ENCODE results near the gene SLC38A2.

SLC38A2 gene

GRCh38 chr12:46390881-46391280 is 18.3 kb upstream of the SLC38A2 start:
- no peak for DNase-seq

GRCh38 chr12:46390304-46390703 is 17.7 kb upstream of the SLC38A2 start:
- no peak for DNase-seq

GRCh38 chr12:46389031-46389616 is 16.6 kb upstream of the SLC38A2 start:
- no peak for DNase-seq

- no peak for DNase-seq
These were observed 16.0 kb upstream of the SLC38A2 start for GRCh38 chr12:46388427-46389021.

- DNase-seq: no peak
These were observed 15.1 kb upstream of the SLC38A2 start for GRCh38 chr12:46387670-46388069.

GRCh38 chr12:46386877-46387629 is 14.5 kb upstream of the SLC38A2 start:
- DNase-seq: no peak

GRCh38 chr12:46386360-46386867 is 13.8 kb upstream of the SLC38A2 start:
- no peak for DNase-seq

- DNase-seq: no peak
These were observed 12.9 kb upstream of the SLC38A2 start for GRCh38 chr12:46385438-46385837.

GRCh38 chr12:46384451-46385309 is 12.1 kb upstream of the SLC38A2 start:
- no peak for DNase-seq

- no peak for DNase-seq
These were observed 11.3 kb upstream of the SLC38A2 start for GRCh38 chr12:46383654-46384450.

GRCh38 chr12:46382964-46383653 is 10.5 kb upstream of the SLC38A2 start:
- DNase-seq: peak; percentile 62

- no peak for DNase-seq
These were observed 9.9 kb upstream of the SLC38A2 start for GRCh38 chr12:46382408-46382963.

- no peak for DNase-seq
These were observed 8.3 kb upstream of the SLC38A2 start for GRCh38 chr12:46380881-46381280.

GRCh38 chr12:46380022-46380796 is 7.6 kb upstream of the SLC38A2 start:
- DNase-seq: no peak

- no peak for DNase-seq
These were observed 6.8 kb upstream of the SLC38A2 start for GRCh38 chr12:46379352-46379751.

- DNase-seq: no peak
These were observed 6.0 kb upstream of the SLC38A2 start for GRCh38 chr12:46378530-46378929.

GRCh38 chr12:46377678-46378077 is 5.1 kb upstream of the SLC38A2 start:
- DNase-seq: no peak

GRCh38 chr12:46376579-46376978 is 4.0 kb upstream of the SLC38A2 start:
- no peak for DNase-seq

GRCh38 chr12:46374711-46375110 is 2.1 kb upstream of the SLC38A2 start:
- no peak for DNase-seq

GRCh38 chr12:46374310-46374709 is 1.7 kb upstream of the SLC38A2 start:
- DNase-seq: no peak
